Measurements from ENCODE around the gene C1QB.

The C1QB gene

GRCh38 chr1:22637907-22638445 lies 15.1 kb upstream of the C1QB start:
- Histone ChIP-seq H3K4me3 (ENCODE audit: low read length, poor library complexity, severe bottlenecking) (no peak overlapping the region), H3K4me2 (ENCODE audit: low read depth, low read length, poor library complexity, severe bottlenecking) (no peak overlapping the region), H2AFZ (ENCODE audit: low read length) (no peak overlapping the region), H3K27me3 (ENCODE audit: insufficient read depth, low read length, poor library complexity, severe bottlenecking) (no peaks in the 10 kb centered on the region), H3K4me1 (ENCODE audit: insufficient read depth, low read length, poor library complexity, severe bottlenecking) (no peaks in the 10 kb centered on the region), H3K79me2 (ENCODE audit: insufficient read depth, low read length) (no peaks in the 10 kb centered on the region), H3K36me3 (ENCODE audit: insufficient read depth, low read length) (no peaks in the 10 kb centered on the region), H3K9me3 (ENCODE audit: insufficient read depth, low read depth, low read length) (no peaks in the 10 kb centered on the region), H3K9ac (ENCODE audit: low read depth, low read length, poor library complexity, severe bottlenecking) (no peak overlapping the region), H4K20me1 (ENCODE audit: insufficient read depth, low read length, poor library complexity, severe bottlenecking) (no peaks in the 10 kb centered on the region), H3K9me2 (replicated peaks; ENCODE audit: low read depth, low read length) (no peaks in the 10 kb centered on the region), H3F3A (ENCODE audit: low read depth) (no peaks in the 10 kb centered on the region)
- TF ChIP-seq EZH2phosphoT487 (IDR thresholded peaks at IDR 0.05; ENCODE audit: borderline replicate concordance): no peak
- TF ChIP-seq, protein P1, sequence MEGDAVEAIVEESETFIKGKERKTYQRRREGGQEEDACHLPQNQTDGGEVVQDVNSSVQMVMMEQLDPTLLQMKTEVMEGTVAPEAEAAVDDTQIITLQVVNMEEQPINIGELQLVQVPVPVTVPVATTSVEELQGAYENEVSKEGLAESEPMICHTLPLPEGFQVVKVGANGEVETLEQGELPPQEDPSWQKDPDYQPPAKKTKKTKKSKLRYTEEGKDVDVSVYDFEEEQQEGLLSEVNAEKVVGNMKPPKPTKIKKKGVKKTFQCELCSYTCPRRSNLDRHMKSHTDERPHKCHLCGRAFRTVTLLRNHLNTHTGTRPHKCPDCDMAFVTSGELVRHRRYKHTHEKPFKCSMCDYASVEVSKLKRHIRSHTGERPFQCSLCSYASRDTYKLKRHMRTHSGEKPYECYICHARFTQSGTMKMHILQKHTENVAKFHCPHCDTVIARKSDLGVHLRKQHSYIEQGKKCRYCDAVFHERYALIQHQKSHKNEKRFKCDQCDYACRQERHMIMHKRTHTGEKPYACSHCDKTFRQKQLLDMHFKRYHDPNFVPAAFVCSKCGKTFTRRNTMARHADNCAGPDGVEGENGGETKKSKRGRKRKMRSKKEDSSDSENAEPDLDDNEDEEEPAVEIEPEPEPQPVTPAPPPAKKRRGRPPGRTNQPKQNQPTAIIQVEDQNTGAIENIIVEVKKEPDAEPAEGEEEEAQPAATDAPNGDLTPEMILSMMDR (conservative IDR thresholded peaks at IDR 0.05; ENCODE audit: low read length): no peak

GRCh38 chr1:22638476-22639234 lies 14.4 kb upstream of the C1QB start:
- no peaks in the 10 kb centered on the region for H3K79me2 ChIP-seq (ENCODE audit: insufficient read depth, low read length)
- no peaks in the 10 kb centered on the region for H4K20me1 ChIP-seq (ENCODE audit: insufficient read depth, low read length, poor library complexity, severe bottlenecking)
- H3K9ac ChIP-seq (ENCODE audit: low read depth, low read length, poor library complexity, severe bottlenecking): no peak overlapping the region
- no peaks in the 10 kb centered on the region for H3K27me3 ChIP-seq (ENCODE audit: insufficient read depth, low read length, poor library complexity, severe bottlenecking)
- no peaks in the 10 kb centered on the region for H3F3A ChIP-seq (ENCODE audit: low read depth)
- no peak for TF ChIP-seq EZH2phosphoT487 (IDR thresholded peaks at IDR 0.05; ENCODE audit: borderline replicate concordance)
- TF ChIP-seq, protein P1 (conservative IDR thresholded peaks at IDR 0.05; ENCODE audit: low read length): no peak
- no peak overlapping the region; the same call in 1 of the 2 replicates for H2AFZ ChIP-seq (ENCODE audit: low read length)
- no peaks in the 10 kb centered on the region for H3K9me3 ChIP-seq (ENCODE audit: insufficient read depth, low read depth, low read length)
- no peak overlapping the region for H3K4me2 ChIP-seq (ENCODE audit: low read depth, low read length, poor library complexity, severe bottlenecking)
- H3K4me1 ChIP-seq (ENCODE audit: insufficient read depth, low read length, poor library complexity, severe bottlenecking): no peaks in the 10 kb centered on the region
- H3K9me2 ChIP-seq (replicated peaks; ENCODE audit: low read depth, low read length): no peaks in the 10 kb centered on the region
- no peaks in the 10 kb centered on the region for H3K36me3 ChIP-seq (ENCODE audit: insufficient read depth, low read length)
- H3K4me3 ChIP-seq (ENCODE audit: low read length, poor library complexity, severe bottlenecking): no peak overlapping the region

DNA sequence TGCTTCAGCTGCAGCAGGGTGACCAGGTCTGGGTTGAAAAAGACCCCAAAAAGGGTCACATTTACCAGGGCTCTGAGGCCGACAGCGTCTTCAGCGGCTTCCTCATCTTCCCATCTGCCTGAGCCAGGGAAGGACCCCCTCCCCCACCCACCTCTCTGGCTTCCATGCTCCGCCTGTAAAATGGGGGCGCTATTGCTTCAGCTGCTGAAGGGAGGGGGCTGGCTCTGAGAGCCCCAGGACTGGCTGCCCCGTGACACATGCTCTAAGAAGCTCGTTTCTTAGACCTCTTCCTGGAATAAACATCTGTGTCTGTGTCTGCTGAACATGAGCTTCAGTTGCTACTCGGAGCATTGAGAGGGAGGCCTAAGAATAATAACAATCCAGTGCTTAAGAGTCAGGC lies 13.8 kb upstream of the C1QB start:
- TF ChIP-seq, protein P1 (conservative IDR thresholded peaks at IDR 0.05; ENCODE audit: low read length): 0 out of 2 replicates have a peak, but pooled peaks have one; percentile 24
- TF ChIP-seq EZH2phosphoT487 (IDR thresholded peaks at IDR 0.05; ENCODE audit: borderline replicate concordance): no peak
- H2AFZ ChIP-seq (ENCODE audit: low read length): no peak overlapping the region; the same call in 1 of the 2 replicates
- no peaks in the 10 kb centered on the region for H3K79me2 ChIP-seq (ENCODE audit: insufficient read depth, low read length)

More for the DNA sequence above, 13.8 kb upstream of the C1QB start:
- Histone ChIP-seq H3K36me3 (ENCODE audit: insufficient read depth, low read length) (no peaks in the 10 kb centered on the region), H3K4me2 (ENCODE audit: low read depth, low read length, poor library complexity, severe bottlenecking) (no peak overlapping the region), H3K9me2 (replicated peaks; ENCODE audit: low read depth, low read length) (no peaks in the 10 kb centered on the region), H3F3A (ENCODE audit: low read depth) (no peaks in the 10 kb centered on the region), H3K27me3 (ENCODE audit: insufficient read depth, low read length, poor library complexity, severe bottlenecking) (no peaks in the 10 kb centered on the region), H3K4me1 (ENCODE audit: insufficient read depth, low read length, poor library complexity, severe bottlenecking) (no peaks in the 10 kb centered on the region), H3K4me3 (ENCODE audit: low read length, poor library complexity, severe bottlenecking) (no peak overlapping the region), H4K20me1 (ENCODE audit: insufficient read depth, low read length, poor library complexity, severe bottlenecking) (no peaks in the 10 kb centered on the region), H3K9ac (ENCODE audit: low read depth, low read length, poor library complexity, severe bottlenecking) (no peak overlapping the region), H3K9me3 (ENCODE audit: insufficient read depth, low read depth, low read length) (no peaks in the 10 kb centered on the region)
